Measurements from ENCODE around the gene NUSAP1. TPM values are rescaled to one million over a fixed set of nuclear protein-coding genes. Genes with fewer than 3 reads are reported as not detected.
A peak's percentile ranks its signal among the peaks of the same experiment; 100 is the strongest.

NUSAP1 gene
- total RNA-seq, 1 experiment from 2014 or later = 158 TPM

DNA sequence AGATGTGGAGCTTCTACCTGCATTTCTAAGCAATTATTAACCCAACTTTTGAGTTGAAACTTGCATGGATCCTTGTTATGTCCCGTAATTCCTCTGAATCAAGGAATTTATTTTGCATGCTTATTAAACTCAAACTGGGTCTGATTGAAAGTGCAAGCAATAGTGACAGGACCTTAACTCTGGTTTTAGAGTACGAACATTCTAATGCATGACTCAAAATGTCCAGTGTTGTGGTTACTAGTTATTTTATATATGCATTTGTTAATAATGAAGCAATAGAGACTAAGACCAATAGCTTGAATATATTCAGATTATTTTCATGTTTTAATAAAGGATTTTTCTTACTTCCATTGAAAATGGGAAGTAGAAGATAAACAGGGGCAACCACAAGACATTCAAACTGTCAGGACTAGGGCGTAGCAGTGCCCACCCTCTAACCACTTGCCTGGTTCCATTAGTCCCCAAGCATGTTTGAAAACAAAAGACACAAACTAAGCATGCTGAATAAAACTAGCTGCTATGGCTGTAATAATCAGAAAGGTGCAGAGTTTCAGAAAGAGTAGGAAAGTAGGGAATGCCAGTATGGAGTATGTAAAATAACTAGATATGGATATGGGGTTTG is 28.4 kb upstream of the NUSAP1 start:
- H3K27ac Mint-ChIP-seq = peak overlapping the region in 1 of 3 experiments; percentile 81; a peak in 3 of 7 replicates
- peaks cover 5 to 29% (median 19%) of the 10 kb centered on the region in 3 experiments; a peak in 6 of 7 replicates for H3K36me3 Mint-ChIP-seq (ENCODE audit: insufficient read depth in 1 of 3, low read depth in 3 of 3)
- H2AK5ac ChIP-seq (ENCODE audit: insufficient read length, low read length) = no peak overlapping the region
- H3K23me2 ChIP-seq (ENCODE audit: insufficient read length, low read depth, low read length, poor library complexity, severe bottlenecking) = no peaks in the 10 kb centered on the region
- H3K56ac ChIP-seq (ENCODE audit: insufficient read length, low read depth, low read length) = no peak overlapping the region
- no CpG with 5 or more reads among the region's 3 CpGs for WGBS (ENCODE audit: extremely low coverage, insufficient read length, low lambda C conversion rate)
- H4K91ac ChIP-seq (ENCODE audit: insufficient read length, low read depth, low read length) = no peak overlapping the region
- H3K18ac ChIP-seq (ENCODE audit: insufficient read length, low read depth, low read length) = no peak overlapping the region
- H3K4me2 ChIP-seq (ENCODE audit: insufficient read depth, insufficient read length, low read length) = no peak overlapping the region
- H2AFZ ChIP-seq (ENCODE audit: low read length) = no peak overlapping the region
- H3K4me3 Mint-ChIP-seq = no peak overlapping the region
- no peaks in the 10 kb centered on the region for H3K79me1 ChIP-seq (ENCODE audit: insufficient read depth, low read depth, low read length, poor library complexity, severe bottlenecking)
- H4K5ac ChIP-seq (ENCODE audit: insufficient read length, low read depth, low read length) = no peak overlapping the region
- no peak overlapping the region for H3K23ac ChIP-seq (ENCODE audit: insufficient read length, low read depth, low read length)
- H3K27me3 Mint-ChIP-seq (ENCODE audit: low read depth) = no peaks in the 10 kb centered on the region; the same call in 1 of the 2 replicates
- no peak overlapping the region for H2BK120ac ChIP-seq (ENCODE audit: low read depth, low read length, poor library complexity, severe bottlenecking)
- H2BK12ac ChIP-seq (ENCODE audit: insufficient read length, low read depth, low read length) = no peak overlapping the region
- H3K4me1 Mint-ChIP-seq = peaks cover 33 to 39% of the 10 kb centered on the region in 2 experiments
- no peak overlapping the region for H4K8ac ChIP-seq (replicated peaks; ENCODE audit: insufficient read length, low read depth, low read length)
- no peaks in the 10 kb centered on the region for H3K9me3 Mint-ChIP-seq
- H3K27ac ChIP-seq (ENCODE audit: insufficient read length, low read depth, low read length) = no peak overlapping the region
- no peaks in the 10 kb centered on the region for H3K9me3 ChIP-seq (ENCODE audit: control insufficient read depth, low read depth, low read length)
- H3K14ac ChIP-seq (ENCODE audit: insufficient read depth, low read length) = no peak overlapping the region
- TF ChIP-seq, protein P1, sequence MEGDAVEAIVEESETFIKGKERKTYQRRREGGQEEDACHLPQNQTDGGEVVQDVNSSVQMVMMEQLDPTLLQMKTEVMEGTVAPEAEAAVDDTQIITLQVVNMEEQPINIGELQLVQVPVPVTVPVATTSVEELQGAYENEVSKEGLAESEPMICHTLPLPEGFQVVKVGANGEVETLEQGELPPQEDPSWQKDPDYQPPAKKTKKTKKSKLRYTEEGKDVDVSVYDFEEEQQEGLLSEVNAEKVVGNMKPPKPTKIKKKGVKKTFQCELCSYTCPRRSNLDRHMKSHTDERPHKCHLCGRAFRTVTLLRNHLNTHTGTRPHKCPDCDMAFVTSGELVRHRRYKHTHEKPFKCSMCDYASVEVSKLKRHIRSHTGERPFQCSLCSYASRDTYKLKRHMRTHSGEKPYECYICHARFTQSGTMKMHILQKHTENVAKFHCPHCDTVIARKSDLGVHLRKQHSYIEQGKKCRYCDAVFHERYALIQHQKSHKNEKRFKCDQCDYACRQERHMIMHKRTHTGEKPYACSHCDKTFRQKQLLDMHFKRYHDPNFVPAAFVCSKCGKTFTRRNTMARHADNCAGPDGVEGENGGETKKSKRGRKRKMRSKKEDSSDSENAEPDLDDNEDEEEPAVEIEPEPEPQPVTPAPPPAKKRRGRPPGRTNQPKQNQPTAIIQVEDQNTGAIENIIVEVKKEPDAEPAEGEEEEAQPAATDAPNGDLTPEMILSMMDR (conservative IDR thresholded peaks at IDR 0.05) = no peak
- no peak overlapping the region for H3K4ac ChIP-seq (ENCODE audit: low read depth, low read length)
- no peak overlapping the region for H3K9ac ChIP-seq (ENCODE audit: extremely low read depth, insufficient read length, low read length)
- H4K20me1 ChIP-seq (ENCODE audit: control insufficient read depth, insufficient read depth, insufficient read length) = no peaks in the 10 kb centered on the region
- H3K27me3 ChIP-seq (ENCODE audit: insufficient read depth, low read length) = no peaks in the 10 kb centered on the region
- no peak overlapping the region for H3T11ph ChIP-seq (ENCODE audit: low read length)
- no peaks in the 10 kb centered on the region for H3K79me2 ChIP-seq (ENCODE audit: insufficient read depth, low read length)
- no peak for DNase-seq
- H2BK5ac ChIP-seq (ENCODE audit: insufficient read length, low read length) = no peak overlapping the region
- H2BK15ac ChIP-seq (ENCODE audit: low read depth, low read length) = no peak overlapping the region
- H3K4me1 ChIP-seq (ENCODE audit: insufficient read depth, low read length) = no peaks in the 10 kb centered on the region; the same call in 1 of the 2 replicates
- no peak overlapping the region for H2BK20ac ChIP-seq (ENCODE audit: low read depth, low read length, poor library complexity, severe bottlenecking)
